MM.1S (cell line): ENCODE measurements around the gene AUTS2.

Experiments
- DNase-seq: peaks from one replicate; pipeline ENCODE4 v3.0.0-alpha.2; 2015
- H2AFZ ChIP-seq: fragments of 300-600 bp; sonication (generic); 2 replicates; pipeline ENCODE4 v1.6.0; 2016; ENCODE audit warnings: antibody characterized with exemption, low read length
- H3F3A ChIP-seq: fragments of 300-600 bp; sonication (generic); 2 replicates; pipeline ENCODE4 v1.6.1; 2016; ENCODE audit warnings: mild to moderate bottlenecking, antibody characterized with exemption, low read length, moderate library complexity, mixed read lengths; ENCODE audit not compliant: insufficient read depth
- H3K27ac ChIP-seq: fragments of 300-600 bp; sonication (generic); 2 replicates; pipeline ENCODE4 v1.5.1; 2016; ENCODE audit warnings: mild to moderate bottlenecking, low read length
- H3K27me3 ChIP-seq: fragments of 300-600 bp; sonication (generic); replicated peaks from 2 replicates; pipeline ENCODE4 v1.6.0; 2016; ENCODE audit warnings: low read length; ENCODE audit not compliant: insufficient read depth
- H3K36me3 ChIP-seq: fragments of 300-600 bp; sonication (generic); replicated peaks from 2 replicates; pipeline ENCODE4 v1.6.1; 2016; ENCODE audit warnings: mild to moderate bottlenecking, low read length, mixed read lengths; ENCODE audit not compliant: insufficient read depth
- H3K4me1 ChIP-seq: fragments of 300-600 bp; sonication (generic); 2 replicates; pipeline ENCODE4 v1.6.1; 2016; ENCODE audit warnings: low read length, mixed read lengths
- H3K4me2 ChIP-seq: fragments of 300-600 bp; sonication (generic); 2 replicates; pipeline ENCODE4 v1.6.0; 2016; ENCODE audit warnings: low read depth, low read length
- H3K4me3 ChIP-seq: fragments of 300-600 bp; sonication (generic); 2 replicates; pipeline ENCODE4 v1.5.1; 2016; ENCODE audit warnings: low read length, mixed read lengths
- H3K79me2 ChIP-seq: fragments of 300-600 bp; sonication (generic); 2 replicates; pipeline ENCODE4 v1.6.1; 2016; ENCODE audit warnings: mixed run types, low read length, mixed read lengths
- H3K9ac ChIP-seq: fragments of 300-600 bp; sonication (generic); 2 replicates; pipeline ENCODE4 v1.6.1; 2016; ENCODE audit warnings: low read length, mixed read lengths
- H3K9me2 ChIP-seq: fragments of 300-600 bp; sonication (generic); replicated peaks from 2 replicates; pipeline ENCODE4 v1.6.1; 2016; ENCODE audit warnings: mild to moderate bottlenecking, low read length, mixed read lengths; ENCODE audit not compliant: insufficient read depth
- H3K9me3 ChIP-seq: fragments of 300-600 bp; sonication (generic); replicated peaks from 2 replicates; pipeline ENCODE4 v1.6.1; 2016; ENCODE audit warnings: mild to moderate bottlenecking, low read length, mixed read lengths; ENCODE audit not compliant: insufficient read depth
- H4K20me1 ChIP-seq: fragments of 300-600 bp; sonication (generic); 2 replicates; pipeline ENCODE4 v1.6.1; 2016; ENCODE audit warnings: mild to moderate bottlenecking, low read length, moderate library complexity, mixed read lengths; ENCODE audit not compliant: insufficient read depth
- EZH2 ChIP-seq: fragments of 300-600 bp; sonication (generic); optimal IDR thresholded peaks from 2 replicates; pipeline ENCODE3; 2017; ENCODE audit warnings: low read depth, mild to moderate bottlenecking, antibody characterized with exemption, low read length, mixed read lengths
- EZH2phosphoT487 ChIP-seq: fragments of 300-600 bp; sonication (generic); IDR thresholded peaks from 2 replicates; pipeline ENCODE4 v1.6.1; 2018; ENCODE audit warnings: antibody characterized with exemption, low read length
- TF ChIP-seq, protein P1 (sequence below): fragments of 300-600 bp; sonication (generic); IDR thresholded peaks from 2 replicates; pipeline ENCODE4 v1.5.1; 2016; ENCODE audit warnings: antibody characterized with exemption, low read length, mixed read lengths

AUTS2 gene

DNA sequence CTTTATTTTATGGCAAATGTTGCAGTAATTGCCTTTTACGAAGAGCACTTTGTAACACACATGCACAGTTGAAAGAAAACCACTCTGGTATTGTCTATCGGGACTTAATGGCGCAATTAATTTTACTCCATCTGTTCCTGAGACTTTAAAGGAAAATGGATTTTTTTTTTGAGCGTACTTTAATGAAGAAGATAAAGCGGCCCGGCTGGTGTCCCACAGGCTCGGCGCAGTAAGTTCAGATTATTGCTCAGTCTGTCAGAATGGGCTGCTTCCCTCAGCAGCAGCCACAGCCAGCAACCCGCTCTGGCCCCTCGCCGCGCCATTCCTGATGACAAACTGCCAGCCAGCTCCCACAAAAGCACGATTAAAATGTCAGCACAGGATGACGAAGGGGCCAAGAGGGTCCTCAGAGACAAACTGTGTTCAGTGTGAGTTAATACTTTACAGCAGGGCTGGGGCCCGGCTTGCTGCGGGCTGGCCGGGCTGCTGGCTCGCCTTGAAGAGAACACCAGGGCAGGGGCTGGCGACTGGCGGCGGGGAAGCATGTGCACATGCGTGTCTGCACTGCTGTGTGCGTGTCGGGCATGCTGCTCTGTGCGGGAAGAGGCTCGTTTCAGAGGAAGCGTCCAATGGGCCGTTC lies 1032.7 kb downstream of the AUTS2 start:
- H3K4me1 ChIP-seq, result no peaks in the 10 kb centered on the region
- H2AFZ ChIP-seq, result no peak overlapping the region
- no peaks in the 10 kb centered on the region for H3K79me2 ChIP-seq
- H3K9me3 ChIP-seq, result no peaks in the 10 kb centered on the region
- H4K20me1 ChIP-seq, result no peaks in the 10 kb centered on the region
- H3K9me2 ChIP-seq, result no peaks in the 10 kb centered on the region
- TF ChIP-seq, protein P1, sequence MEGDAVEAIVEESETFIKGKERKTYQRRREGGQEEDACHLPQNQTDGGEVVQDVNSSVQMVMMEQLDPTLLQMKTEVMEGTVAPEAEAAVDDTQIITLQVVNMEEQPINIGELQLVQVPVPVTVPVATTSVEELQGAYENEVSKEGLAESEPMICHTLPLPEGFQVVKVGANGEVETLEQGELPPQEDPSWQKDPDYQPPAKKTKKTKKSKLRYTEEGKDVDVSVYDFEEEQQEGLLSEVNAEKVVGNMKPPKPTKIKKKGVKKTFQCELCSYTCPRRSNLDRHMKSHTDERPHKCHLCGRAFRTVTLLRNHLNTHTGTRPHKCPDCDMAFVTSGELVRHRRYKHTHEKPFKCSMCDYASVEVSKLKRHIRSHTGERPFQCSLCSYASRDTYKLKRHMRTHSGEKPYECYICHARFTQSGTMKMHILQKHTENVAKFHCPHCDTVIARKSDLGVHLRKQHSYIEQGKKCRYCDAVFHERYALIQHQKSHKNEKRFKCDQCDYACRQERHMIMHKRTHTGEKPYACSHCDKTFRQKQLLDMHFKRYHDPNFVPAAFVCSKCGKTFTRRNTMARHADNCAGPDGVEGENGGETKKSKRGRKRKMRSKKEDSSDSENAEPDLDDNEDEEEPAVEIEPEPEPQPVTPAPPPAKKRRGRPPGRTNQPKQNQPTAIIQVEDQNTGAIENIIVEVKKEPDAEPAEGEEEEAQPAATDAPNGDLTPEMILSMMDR, result no peak
- no peak for TF ChIP-seq EZH2phosphoT487
- H3K9ac ChIP-seq, result no peak overlapping the region
- H3K36me3 ChIP-seq, result no peaks in the 10 kb centered on the region
- no peak overlapping the region for H3K4me2 ChIP-seq
- no peaks in the 10 kb centered on the region for H3F3A ChIP-seq
- H3K27ac ChIP-seq, result no peak overlapping the region
- no peaks in the 10 kb centered on the region for H3K27me3 ChIP-seq
- H3K4me3 ChIP-seq, result no peak overlapping the region
- no peak for DNase-seq

DNA sequence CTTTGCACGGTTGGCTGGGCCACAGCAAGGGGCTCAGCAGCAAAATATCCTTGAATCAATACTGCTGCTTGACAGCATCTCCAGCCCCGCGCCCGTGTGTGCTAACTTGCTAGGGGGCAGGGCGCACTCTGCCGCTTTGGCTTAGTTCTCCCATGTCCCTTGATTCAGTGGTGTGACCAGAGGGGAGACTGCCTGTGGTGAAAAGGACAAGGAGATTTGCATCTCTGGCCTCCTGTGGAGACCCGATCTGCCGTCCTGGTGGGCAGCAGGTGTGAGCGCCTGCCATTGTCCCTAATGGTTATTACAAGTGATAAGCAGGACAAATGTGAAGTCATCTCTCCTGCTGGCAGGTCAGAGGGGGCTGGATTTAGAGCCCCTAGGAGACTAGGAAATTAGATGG lies 1033.4 kb downstream of the AUTS2 start:
- H3K27me3 ChIP-seq, result no peaks in the 10 kb centered on the region
- no peak overlapping the region for H3K27ac ChIP-seq
- H3K9me3 ChIP-seq, result no peaks in the 10 kb centered on the region
- no peak overlapping the region for H3K4me3 ChIP-seq
- DNase-seq, result no peak
- H3K4me1 ChIP-seq, result no peaks in the 10 kb centered on the region
- H3K9ac ChIP-seq, result no peak overlapping the region
- no peaks in the 10 kb centered on the region for H4K20me1 ChIP-seq
- H3K9me2 ChIP-seq, result no peaks in the 10 kb centered on the region
- H3K4me2 ChIP-seq, result no peak overlapping the region
- no peaks in the 10 kb centered on the region for H3K36me3 ChIP-seq
- no peak overlapping the region for H2AFZ ChIP-seq
- no peak for TF ChIP-seq EZH2phosphoT487
- TF ChIP-seq, protein P1, result no peak
- TF ChIP-seq EZH2, result no peak
- no peaks in the 10 kb centered on the region for H3F3A ChIP-seq
- no peaks in the 10 kb centered on the region for H3K79me2 ChIP-seq

DNA sequence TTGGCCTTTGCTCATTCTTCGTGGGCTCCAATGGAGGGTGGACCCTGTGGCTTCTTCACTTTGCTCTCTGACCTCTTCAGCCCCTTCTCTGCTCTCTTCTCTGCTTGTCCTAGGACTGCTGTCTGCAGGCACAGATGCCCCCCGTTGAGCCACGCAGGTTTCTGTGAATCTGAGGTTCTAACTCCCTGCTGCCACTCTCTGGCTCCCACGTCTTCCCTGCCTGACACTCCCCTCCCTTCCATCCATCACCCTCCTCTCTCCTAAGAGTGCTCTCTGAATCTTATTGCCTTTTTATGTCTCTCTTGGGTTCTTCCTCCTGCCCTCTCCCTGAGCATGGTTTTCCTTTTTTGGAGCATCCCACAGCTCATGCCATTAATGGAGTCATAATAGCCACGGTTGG lies 1034.1 kb downstream of the AUTS2 start:
- Histone ChIP-seq H3K9me2 (no peaks in the 10 kb centered on the region), H3K4me1 (no peaks in the 10 kb centered on the region), H3F3A (no peaks in the 10 kb centered on the region), H3K4me3 (no peak overlapping the region), H3K79me2 (no peaks in the 10 kb centered on the region), H3K9me3 (no peaks in the 10 kb centered on the region), H3K36me3 (no peaks in the 10 kb centered on the region), H3K4me2 (no peak overlapping the region), H4K20me1 (no peaks in the 10 kb centered on the region), H3K27ac (no peak overlapping the region), H3K9ac (no peak overlapping the region), H3K27me3 (no peaks in the 10 kb centered on the region), H2AFZ (no peak overlapping the region)
- TF ChIP-seq, protein P1, result no peak
- TF ChIP-seq EZH2phosphoT487, result no peak
- TF ChIP-seq EZH2, result no peak
- DNase-seq, result no peak
